IPS DF 4.7 (cell line): Measurements from ENCODE around the gene SUPT6H.

Source experiments
- DNase-seq: peaks from one replicate; pipeline ENCODE4 v3.0.0-alpha.2; 2013; ENCODE audit warnings: low spot score; ENCODE audit errors: extremely low read depth

The SUPT6H gene

DNA sequence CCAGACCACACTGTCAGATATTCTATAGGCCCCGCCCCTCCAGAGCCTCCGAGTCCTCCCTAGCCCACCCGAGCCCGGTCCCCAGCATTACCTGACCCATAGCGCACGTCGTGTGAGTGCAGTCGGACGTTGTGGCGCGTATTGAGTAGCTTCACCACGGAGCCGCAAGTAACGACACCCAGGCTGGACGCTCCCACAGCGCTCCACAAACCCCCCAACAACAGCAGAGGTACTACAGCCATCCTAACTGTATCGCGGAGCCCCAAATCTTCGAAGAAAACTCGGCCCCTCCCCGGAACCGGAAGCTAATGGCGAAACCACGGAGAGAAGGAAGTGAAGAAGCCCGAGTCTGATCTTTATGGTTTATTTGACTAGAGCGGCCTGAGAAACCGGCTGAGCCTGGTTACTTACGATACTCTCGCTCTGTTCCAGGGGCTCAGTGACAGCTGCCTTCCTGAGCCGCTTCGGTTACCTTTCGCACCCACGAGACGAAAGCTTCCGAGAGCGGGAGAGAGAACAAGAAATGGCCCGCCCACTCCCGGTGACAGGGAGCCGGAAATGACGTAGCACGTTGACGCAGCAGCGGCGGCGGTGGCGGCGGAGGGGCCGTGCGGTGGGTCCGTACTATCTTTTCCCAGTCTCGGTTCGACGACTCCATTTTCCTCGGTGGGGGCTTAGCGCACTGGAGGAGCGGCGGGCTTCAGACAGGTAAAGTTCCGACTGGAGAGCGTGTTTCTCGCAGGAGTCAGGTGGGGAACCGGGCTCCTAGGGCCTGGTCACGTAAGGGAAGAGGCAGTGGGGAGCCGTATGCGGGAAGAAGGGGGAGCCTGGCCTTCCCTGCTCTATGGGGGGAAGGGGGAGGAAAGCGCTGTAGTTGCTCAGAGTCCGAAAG, at the start of gene SUPT6H, which contains the start of gene SDF2:
TSS of gene SUPT6H (plus strand) at position 571 of the 892 bp plus-strand sequence. CDS start 11,197 bp downstream, outside the sequence.
TSS of gene SDF2 (minus strand) at position 272 of the 892 bp plus-strand sequence. CDS start at position 242, 30 bp downstream.
- DNase-seq, result no peak

GRCh38 chr17:28612531-28612930, 49.5 kb upstream of the SUPT6H start:
- no peak for DNase-seq

- DNase-seq, result no peak
Measured at GRCh38 chr17:28612936-28613872, 48.8 kb upstream of the SUPT6H start.

GRCh38 chr17:28613931-28614381, 48.0 kb upstream of the SUPT6H start, which contains the start of gene RSKR:
RSKR (minus strand) TSS chr17:28614185; CDS start chr17:28614161, 24 bp downstream.
- no peak for DNase-seq

DNA sequence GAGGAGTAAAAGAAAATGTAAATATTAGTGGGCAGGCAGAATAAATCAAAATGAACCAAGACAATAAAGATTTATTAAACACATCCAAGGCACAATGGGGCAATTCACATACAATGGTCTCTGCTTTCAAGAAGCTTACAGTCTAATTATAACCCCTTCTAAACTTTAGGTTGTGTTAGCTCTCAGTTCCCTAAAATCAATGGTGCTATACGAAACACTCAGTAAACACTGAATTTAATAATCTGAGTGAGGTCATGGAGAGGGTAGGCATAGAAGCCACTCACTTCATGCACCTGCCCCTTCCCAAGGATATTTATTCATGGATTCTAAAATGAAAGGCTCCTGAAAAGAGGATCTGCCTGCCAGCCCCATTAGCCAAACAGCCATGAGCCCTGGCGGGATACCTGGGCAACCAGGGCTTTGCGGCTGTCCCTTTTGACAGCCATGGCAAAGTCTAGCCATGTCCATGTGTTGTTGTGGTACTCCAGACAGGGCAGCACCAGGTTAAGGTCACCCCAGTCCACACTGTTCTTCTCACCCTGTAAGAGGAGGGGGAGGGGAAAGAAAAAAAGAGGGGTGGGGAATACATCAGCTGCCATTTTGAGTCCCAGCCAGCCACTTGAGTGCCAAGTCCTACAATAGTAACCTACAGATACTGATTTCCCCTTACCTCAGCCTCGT, 46.6 kb upstream of the SUPT6H start:
- DNase-seq, result no peak

GRCh38 chr17:28616281-28616680, 45.7 kb upstream of the SUPT6H start:
- DNase-seq, result no peak

GRCh38 chr17:28618464-28618863, 43.5 kb upstream of the SUPT6H start:
- DNase-seq, result no peak

DNA sequence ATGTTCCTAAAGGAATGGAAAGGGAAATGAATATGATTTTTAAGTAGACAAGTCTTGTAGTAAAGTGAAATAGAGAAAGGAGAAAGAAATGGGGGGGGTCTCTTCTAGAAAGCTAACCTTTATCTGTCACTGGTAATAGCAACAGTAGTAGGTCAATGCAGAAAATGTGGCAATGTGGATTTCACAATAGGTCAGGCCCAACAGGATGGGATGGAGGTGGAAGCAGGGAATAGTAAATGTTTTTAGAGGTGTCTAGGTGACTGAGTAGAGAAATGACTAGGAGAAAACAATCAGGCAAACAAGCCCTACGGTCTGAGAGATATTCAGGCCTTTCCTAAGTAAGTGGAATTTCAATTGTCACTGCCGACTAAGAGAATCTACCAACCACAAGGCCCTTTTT, 42.0 kb upstream of the SUPT6H start:
- no peak for DNase-seq

DNA sequence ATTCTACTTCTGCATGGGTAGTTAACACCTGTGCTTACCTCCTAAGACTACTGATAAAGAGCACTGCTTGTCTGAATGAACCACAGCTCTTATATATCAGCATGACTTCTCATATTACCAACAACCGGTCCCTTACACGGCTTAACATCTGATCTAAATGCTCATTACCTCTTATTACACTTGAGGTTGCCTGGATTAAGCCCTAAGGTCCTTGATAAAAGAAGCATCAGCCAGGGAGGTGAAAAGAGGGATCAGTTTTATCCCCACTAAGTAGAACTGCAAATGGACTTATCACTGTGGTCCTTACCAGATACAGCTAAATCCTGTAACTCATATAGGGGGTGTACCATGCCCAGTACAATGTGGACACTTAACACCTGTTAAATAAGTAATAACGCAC, 39.8 kb upstream of the SUPT6H start:
- DNase-seq, result no peak

- no peak for DNase-seq
Measured at GRCh38 chr17:28623696-28624095, 38.3 kb upstream of the SUPT6H start.

DNA sequence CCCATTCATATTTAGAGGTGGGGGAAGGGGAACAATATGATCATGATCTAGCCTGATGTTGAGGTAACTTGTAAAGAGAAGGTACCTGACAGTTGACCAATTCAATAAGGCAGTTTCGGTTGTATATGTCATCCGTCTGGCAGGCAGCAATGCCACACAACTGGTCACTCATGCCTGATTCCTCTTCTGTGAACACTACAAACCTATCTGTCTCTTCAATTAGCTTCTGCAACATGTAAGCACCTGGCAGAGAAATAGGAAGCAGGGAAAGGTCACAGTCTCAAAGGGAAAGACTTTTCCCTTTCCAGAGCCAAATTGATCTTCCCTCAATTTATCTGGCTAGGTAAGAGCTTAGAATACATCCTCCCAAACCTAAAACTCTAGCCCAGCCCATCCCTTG, 37.9 kb upstream of the SUPT6H start:
- DNase-seq, result no peak

- no peak for DNase-seq
Measured at GRCh38 chr17:28626818-28627217, 35.2 kb upstream of the SUPT6H start.

DNA sequence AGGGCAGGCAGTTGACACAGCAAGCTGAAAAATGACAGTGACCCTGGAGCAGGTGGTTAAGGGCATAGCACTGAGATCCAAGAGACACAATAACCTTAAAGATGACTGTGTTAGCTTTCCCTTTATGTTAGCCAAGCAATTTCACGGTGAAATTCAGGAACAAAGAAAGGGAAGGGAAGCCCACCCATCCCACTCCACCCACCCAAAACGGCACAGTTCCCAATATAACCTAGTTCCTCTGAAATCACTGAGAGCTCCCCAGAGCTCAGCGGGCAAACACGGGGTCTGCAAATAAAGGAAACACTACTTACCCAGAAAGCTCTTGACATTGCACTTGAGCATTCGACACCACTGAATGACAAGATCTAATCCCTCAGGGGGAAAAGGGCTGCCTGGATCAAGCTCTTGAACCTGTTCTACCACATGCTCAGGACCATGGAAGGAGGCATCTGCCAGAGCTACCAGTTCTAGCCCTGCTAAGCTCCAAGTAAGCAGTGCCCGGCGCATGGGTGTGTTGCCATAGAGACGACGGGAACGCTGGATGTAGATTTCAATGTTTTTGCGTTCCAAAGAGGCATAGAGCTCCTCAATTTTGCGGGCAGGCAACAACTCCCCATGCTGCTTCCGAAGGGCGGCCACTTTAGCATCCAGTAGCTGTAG, 27.7 kb upstream of the SUPT6H start:
- no peak for DNase-seq

DNA sequence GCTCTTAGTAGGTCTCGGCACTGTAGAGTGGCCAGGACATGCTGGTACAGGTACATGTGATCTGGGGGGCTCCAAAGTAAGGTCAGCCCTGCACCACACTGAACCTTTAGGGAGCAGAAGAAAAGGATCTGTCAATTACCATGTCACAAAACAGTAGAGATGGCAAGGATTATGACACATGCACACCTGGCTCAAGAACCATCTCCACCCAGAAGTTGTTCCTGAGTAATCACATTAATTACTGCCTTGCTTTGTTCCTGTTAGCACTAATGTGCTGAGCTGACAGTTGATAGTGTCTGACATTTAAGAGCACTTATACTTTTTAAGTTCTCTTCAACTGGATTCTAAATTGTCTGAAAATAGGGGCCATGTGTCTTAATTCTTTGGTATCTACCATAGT, 26.5 kb upstream of the SUPT6H start:
- DNase-seq, result no peak

DNA sequence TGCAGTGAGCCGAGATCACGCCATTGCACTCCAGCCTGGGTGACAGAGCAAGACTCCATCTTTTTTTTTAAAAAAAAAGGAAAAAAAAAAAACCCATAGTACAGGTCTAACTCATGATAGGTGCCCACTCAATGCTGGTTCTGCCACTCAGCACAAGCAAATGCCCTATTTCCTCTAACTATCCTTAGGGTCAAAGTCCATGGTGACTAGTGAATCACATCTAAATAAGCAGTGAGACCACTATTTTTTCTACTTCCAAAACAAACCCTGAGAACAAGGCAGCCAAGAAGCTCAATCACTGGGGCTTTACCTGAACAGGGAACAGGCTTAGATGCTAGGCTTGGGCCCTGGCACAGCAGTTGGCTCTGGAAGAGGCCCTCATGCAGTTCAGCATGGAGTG, 20.4 kb upstream of the SUPT6H start:
- DNase-seq, result no peak

- DNase-seq, result no peak
Measured at GRCh38 chr17:28643983-28644786, 17.8 kb upstream of the SUPT6H start.

GRCh38 chr17:28644787-28645575, 17.0 kb upstream of the SUPT6H start, which contains the start of gene BLTP2:
BLTP2 (minus strand) TSS chr17:28645158; CDS start chr17:28645056, 102 bp downstream.
- no peak for DNase-seq

DNA sequence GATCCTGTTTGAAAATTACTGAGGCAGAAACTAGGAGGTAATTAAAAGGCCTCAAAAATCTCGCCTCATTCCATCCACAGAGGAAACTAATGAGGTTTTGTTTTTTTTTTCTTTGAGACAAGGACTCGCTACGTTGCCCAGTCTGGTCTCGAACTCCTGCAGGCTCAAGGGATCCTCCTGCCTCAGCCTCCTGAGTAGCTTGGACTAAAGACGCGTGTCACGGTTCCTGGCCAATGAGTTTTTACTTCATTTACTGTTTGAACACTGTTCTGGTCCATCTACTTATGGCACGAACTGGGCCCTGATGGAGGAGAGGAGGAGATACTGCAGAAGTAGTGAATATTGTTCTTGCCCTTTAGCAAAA, 16.4 kb upstream of the SUPT6H start:
- no peak for DNase-seq
